Activated CD4-positive, CD25-positive, alpha-beta regulatory T cell treated with anti-CD3 and anti-CD28 coated beads, Interleukin-2, amount 50 U/mL, for 24 hours (primary cell): ENCODE measurements around the gene MMD2.
"Not testable (repeated sequence)": the region's sequence is repeated elsewhere in the genome, so short reads cannot be mapped to it uniquely, and the experiment has no call there.

Experiments
- ATAC-seq, 2 donors: fragments of 150-1000 bp; cut with Tn5 transposase; one replicate each; pipeline ENCODE4 v1.10.0; 2021; ENCODE audit warnings: mild to moderate bottlenecking in 1 of 2, moderate library complexity in 1 of 2

Gene MMD2

GRCh38 chr7:4893188-4893587, 65.8 kb downstream of the MMD2 start:
- ATAC-seq, result not testable (repeated sequence)

- ATAC-seq, result not testable (repeated sequence)
Measured at GRCh38 chr7:4891522-4891921, 67.5 kb downstream of the MMD2 start.

DNA sequence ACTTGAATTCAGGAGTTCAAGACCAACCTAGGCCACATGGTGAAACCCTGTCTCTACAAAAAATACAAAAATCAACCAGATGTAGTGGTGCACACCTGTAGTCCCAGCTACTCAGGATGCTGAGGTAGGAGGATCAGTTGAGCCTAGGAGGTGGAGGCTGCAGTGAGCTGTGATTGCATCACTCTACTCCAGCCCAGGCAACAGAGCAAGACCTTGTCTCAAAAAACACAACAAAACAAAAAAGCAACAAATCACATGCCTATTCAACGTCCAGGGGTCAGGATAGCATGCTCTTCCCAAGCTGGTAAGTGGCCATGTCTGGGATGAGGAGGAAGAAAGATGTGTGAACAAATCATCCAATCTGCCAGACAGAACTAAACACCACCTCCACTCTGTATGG, 69.3 kb downstream of the MMD2 start:
- ATAC-seq, result no peak

DNA sequence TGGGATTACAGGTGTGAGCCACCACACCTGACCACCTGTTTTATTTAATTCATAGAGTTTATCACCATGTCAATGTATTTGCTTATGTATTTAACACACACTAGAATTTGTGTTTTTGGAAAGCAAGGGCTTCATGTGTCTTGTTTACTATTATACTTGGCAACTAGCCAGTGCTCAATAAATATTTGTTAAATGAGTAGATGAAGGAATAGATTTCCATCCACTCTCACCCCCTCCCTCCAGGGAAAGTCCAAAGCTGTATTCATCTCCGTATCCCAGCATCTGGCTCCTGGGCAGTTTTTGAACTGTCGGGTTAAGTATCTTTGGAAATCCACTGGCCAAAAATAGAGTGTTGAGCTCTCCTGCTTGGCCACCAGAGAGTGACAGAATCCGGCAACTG, 70.8 kb downstream of the MMD2 start:
- ATAC-seq, result no peak

DNA sequence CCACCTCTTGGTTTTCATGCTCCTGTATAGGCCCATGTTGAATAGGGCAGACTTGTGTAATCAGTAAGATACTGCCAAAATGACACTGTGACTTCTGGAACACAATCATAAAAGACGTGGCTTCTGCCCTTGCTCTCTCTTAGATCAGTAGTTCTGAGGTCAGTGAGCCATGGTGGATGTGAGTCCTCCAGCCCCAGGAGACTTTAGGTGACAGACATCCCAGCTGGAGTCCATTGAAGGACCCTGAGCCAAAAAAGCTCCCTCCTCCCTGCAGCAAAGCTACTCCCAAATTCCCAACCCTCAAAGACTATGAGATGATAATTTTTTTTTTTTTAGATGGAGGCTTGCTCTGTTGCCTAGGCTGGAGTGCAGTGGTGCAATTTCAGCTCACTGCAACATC, 72.3 kb downstream of the MMD2 start:
- no peak for ATAC-seq

DNA sequence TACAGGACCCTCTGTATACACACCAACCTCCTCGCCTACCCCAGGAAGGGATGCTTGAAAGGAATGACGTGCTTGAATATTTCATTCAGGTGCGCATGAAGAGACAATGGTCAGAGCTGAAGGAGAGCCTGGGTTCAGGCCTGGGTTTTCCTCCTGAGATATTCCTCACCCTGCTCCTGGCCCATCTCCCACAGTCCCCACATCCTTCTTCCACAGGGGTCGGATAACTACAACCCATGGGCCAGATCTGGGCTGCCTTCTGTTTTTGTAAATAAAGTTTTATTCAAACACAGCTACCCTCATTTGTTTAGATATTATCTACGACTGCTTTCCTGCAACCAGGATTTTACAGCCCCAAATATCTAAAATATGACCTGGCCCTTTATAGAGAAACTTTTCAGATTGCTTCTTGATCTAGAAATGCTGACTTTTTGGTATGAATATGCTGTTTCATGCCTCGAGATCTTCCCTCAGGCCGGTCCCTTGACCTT, 73.6 kb downstream of the MMD2 start:
- ATAC-seq, result no peak

GRCh38 chr7:4884164-4884563, 74.8 kb downstream of the MMD2 start:
- ATAC-seq, result no peak

- ATAC-seq, result peak; percentile 91 to 92
Measured at GRCh38 chr7:4883372-4884144, 75.4 kb downstream of the MMD2 start, which contains the start of gene RADIL. RADIL (minus strand) TSS chr7:4883716; CDS start chr7:4878139, 5,577 bp downstream.

GRCh38 chr7:4883033-4883371, 76.0 kb downstream of the MMD2 start:
- ATAC-seq, result no peak

GRCh38 chr7:4882169-4883032, 76.6 kb downstream of the MMD2 start:
- ATAC-seq, result no peak

DNA sequence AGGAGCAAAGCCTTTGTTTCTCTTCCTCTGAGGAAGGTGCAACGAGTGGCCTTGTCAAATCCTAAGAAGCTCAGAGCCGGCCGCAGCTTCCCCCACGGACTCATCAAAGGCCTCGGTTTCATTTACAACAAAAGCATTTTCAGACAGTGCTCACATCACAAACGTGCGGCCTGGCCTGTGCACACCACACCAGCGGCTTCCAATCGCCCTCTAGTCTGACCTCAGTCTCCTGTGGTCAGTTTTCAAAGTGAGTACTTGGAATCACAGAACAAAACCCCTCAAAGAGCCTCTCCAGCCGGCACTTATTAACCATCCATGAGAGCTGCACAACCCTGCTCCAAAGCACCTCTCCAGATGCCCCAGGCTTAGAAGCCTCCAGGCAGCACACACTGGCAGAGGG, 78.8 kb downstream of the MMD2 start:
- no peak for ATAC-seq

DNA sequence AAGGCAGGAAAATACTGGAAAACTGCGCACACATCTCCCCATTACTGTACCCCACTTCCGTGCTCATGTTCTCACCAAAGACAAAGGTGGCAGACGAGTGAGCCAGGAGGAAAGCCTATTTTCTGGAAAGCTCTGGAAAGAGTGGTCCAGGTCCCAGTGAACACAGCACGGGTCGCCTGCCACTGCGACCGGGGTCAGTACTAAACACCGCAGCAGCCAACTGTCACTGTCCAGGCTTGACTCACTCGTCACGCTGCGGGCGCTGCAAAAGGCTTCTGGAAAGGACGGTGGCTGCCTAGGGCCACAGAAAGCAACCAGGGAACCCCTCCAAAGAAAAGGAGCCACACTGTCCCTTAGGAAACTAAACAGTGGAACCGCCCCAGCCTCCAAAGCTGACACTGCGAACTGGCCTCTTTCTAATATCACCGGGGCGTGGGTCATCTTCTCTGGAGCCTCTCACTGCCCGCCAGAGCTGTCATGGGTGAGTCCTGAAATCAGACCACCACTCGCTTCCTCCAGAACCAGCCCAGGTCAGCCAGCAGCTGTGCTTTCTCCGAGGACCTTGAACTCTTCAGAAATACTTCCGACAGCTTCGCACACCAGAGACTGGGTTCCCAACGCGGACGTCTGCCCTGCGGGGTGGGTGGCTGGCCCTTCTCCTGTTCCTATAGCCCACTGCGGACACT, 79.4 kb downstream of the MMD2 start:
- ATAC-seq, result no peak

- ATAC-seq, result no peak
Measured at GRCh38 chr7:4878336-4879335, 80.4 kb downstream of the MMD2 start.

DNA sequence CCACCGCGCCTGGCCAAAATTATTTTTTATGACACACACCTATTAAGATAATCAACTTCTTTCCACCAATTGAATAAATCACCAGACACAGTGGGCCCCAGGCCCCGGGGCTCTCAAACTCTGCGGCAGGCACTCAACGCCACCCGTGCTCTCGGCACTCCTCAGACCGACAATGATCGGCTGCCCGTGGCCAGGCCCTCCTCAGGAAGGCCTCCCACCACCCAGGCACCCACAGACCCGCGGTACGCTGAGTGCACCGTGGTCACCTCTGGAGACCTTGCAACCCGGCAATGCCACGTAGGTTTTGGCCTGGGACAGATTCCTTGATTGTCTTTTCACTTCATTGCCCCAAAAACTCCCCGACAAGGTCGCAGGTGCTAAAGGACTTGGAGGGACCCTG, 82.4 kb downstream of the MMD2 start:
- ATAC-seq, result no peak

- no peak for ATAC-seq
Measured at GRCh38 chr7:4875391-4875790, 83.6 kb downstream of the MMD2 start.

DNA sequence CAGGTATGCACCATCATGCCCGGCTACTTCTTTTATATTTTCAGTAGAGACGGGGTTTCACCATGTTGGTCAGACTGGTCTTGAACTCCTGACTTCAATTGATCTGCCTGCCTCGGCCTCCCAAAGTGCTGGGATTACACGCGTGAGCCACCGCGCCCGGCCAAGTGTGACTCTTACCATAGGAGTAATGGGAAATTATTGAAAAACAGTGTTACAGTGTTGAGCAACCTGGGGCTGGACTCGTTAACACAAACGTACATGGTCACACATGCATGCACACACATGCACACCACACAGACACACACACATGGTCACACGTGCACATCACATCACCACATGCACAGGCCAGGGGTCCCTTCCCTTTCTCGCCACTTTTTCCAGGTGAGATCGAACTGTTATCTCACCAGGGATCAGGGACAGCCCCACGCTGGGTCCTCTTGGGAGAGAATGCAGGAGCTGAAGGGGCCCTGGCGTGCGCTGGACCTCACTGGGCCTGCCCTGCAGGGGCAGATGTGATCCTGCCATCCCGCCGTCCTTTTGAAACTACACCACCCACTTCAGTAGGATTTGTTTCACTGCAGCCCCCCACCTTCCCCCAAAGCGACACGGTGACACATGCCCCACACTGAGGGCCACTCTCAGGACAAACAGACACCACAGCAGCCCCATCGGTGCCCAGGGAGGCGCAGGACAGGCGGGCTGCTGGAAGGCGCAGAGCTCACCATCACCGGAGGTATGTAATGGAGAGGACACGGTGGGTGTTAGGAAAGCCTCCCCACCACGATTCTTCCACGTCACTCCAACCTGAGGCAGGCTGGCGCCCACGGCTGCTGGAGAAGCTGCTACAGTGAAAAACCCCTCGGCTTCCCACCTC, 85.7 kb downstream of the MMD2 start:
- no peak for ATAC-seq

DNA sequence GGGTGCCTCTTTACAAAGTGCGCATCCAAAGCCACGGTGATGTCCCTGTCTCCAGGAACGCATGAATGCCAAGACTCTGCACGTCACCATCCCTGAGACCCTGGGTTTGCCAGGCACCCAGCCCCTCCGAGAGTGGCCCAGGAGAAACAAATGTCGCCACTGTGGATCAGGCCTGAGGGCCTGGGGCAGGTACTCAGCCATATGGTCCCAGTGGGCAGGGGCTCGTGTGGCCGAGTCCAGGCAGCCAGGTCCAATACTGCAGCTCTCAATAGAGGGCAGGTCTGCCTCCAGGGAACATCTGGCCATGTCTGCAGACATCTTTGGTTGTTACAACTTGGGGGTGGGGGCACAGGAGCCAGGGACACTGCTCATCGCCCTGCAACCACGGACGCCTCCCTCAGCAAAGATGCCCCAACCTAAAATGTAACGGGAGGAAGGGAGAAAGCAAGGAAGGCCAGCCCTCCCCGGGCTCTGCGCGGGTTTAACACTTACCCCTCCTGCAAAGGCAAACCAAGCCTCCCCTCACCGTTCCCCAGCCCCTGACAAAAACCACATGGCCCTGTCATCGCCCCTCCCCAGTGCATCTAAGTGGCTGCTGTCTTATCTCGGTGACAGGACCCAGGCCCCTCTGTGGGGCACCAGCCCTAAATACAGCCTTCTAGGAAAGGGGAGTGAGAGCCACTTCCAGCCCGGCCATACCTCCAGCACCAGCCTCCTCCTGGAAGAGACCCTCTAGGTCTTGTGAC, 86.9 kb downstream of the MMD2 start:
- ATAC-seq, result no peak

GRCh38 chr7:4871056-4871680, 87.8 kb downstream of the MMD2 start:
- no peak for ATAC-seq

DNA sequence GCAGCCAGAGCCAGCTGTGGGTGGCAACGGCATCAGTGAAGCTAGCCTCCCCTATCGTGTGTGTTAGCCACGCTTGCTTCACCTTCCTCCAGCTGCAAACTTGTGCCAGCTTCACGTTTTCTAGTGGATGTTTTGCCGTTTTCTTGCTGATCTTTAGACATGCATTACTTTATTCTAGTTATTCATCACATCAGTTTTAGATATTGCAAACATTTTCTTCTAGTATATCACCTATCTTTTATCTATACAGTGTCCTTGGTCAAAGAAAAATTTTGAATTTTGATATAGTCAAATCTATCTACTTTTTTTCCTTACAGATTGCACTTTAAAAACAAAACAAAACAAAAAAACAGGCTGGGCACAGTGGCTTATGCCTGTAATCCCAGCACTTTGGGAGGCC, 90.5 kb downstream of the MMD2 start:
- no peak for ATAC-seq
